CD4-positive, alpha-beta T cell (primary cell): ENCODE measurements around the gene MPIG6B. TPM values are rescaled to one million over a fixed set of nuclear protein-coding genes. Genes with fewer than 3 reads are reported as not detected.

ENCODE experiments used
- ATAC-seq: fragments of 200-7000 bp; cut with Tn5 transposase; one replicate; pipeline ENCODE4 v1.10.0; 2022; ENCODE audit warnings: mild to moderate bottlenecking; ENCODE audit not compliant: poor library complexity
- CTCF ChIA-PET: fragments of 350-600 bp; sonication (Branson Sonifier 250); formaldehyde crosslinking; loops from one replicate; lab custom pipeline; 2021; ENCODE audit warnings: antibody characterized with exemption, inconsistent platforms; lab: Charles Lee
- POLR2A ChIA-PET: fragments of 350-600 bp; sonication (Branson Sonifier 250); formaldehyde crosslinking; loops from one replicate; lab custom pipeline; 2021; ENCODE audit warnings: antibody characterized with exemption, inconsistent platforms; lab: Charles Lee
- DNase-seq, 14 experiments: peaks; one replicate each; pipeline ENCODE4 v3.0.0-alpha.2; 2013 to 2020; ENCODE audit warnings: mixed read lengths in 2 of 14
- H3K27ac ChIP-seq, 2 donors: one replicate each; pipeline versions ENCODE4 v1.5.1 to v1.7.0; 2013; ENCODE audit warnings: low read length in 2 of 2, low read depth in 1 of 2, mild to moderate bottlenecking in 1 of 2
- H3K27me3 ChIP-seq, 2 experiments: 1 replicate in 1 of 2; 2 replicates in 1 of 2; pipeline versions ENCODE4 v1.6.1 to v1.7.0; 2013; ENCODE audit warnings: low read length in 2 of 2, control low read depth in 1 of 2, mild to moderate bottlenecking in 1 of 2, moderate library complexity in 1 of 2; ENCODE audit not compliant: insufficient read depth in 2 of 2, control insufficient read depth in 1 of 2
- H3K36me3 ChIP-seq: one replicate; pipeline ENCODE4 v1.6.1; 2013; ENCODE audit warnings: low read length, control low read depth; ENCODE audit not compliant: insufficient read depth
- H3K4me1 ChIP-seq: one replicate; pipeline ENCODE4 v1.6.1; 2013; ENCODE audit warnings: low read length, control low read depth; ENCODE audit not compliant: insufficient read depth
- H3K4me3 ChIP-seq: one replicate; pipeline ENCODE4 v1.5.1; 2013; ENCODE audit warnings: mild to moderate bottlenecking, low read length, moderate library complexity
- H3K9me3 ChIP-seq, 2 experiments: 1 replicate in 1 of 2; 2 replicates in 1 of 2; pipeline versions ENCODE4 v1.6.1 to v1.7.0; 2013; ENCODE audit warnings: low read length in 2 of 2, mild to moderate bottlenecking in 2 of 2, control low read depth in 1 of 2, moderate library complexity in 1 of 2; ENCODE audit not compliant: control insufficient read depth in 1 of 2, insufficient read depth in 1 of 2
- H3K27ac Mint-ChIP-seq: one replicate; pipeline ENCODE4 v1.8.0; 2020; ENCODE audit warnings: mixed read lengths
- H3K27me3 Mint-ChIP-seq: one replicate; pipeline ENCODE4 v1.8.0; 2021; ENCODE audit warnings: mixed read lengths
- H3K36me3 Mint-ChIP-seq: one replicate; pipeline ENCODE4 v1.8.0; 2021; ENCODE audit warnings: low read depth, mixed read lengths
- H3K4me1 Mint-ChIP-seq: one replicate; pipeline ENCODE4 v1.8.0; 2021; ENCODE audit warnings: low read depth, mixed read lengths
- H3K4me3 Mint-ChIP-seq: one replicate; pipeline ENCODE4 v1.8.0; 2020; ENCODE audit warnings: mild to moderate bottlenecking, mixed read lengths
- H3K9me3 Mint-ChIP-seq: one replicate; pipeline ENCODE4 v1.8.0; 2020; ENCODE audit warnings: mixed read lengths
- intact Hi-C, 2 experiments: fragments of 100-400 bp; cut with DNase I in 1 of 2; cut with micrococcal nuclease in 1 of 2; formaldehyde crosslinking; loops; one replicate each; pipeline versions ENCODE4 v1.15.1 to v1.9.0; 2023 to 2025; cut with DNase I, micrococcal nuclease
- total RNA-seq, 174 experiments: library from RNA in 2 of 174; stranded (reverse) in 2 of 174; gene quantifications; one replicate each; pipeline ENCODE4 v1.2.3 and lab custom pipeline; 2021 to 2026
- TF ChIP-seq, protein P1 (sequence below): fragments of 200-600 bp; IDR thresholded peaks from one replicate; pipeline ENCODE4 v1.8.0; 2022; ENCODE audit warnings: antibody characterized with exemption, mild to moderate bottlenecking

The MPIG6B gene
- total RNA-seq, 2 experiments from 2014 or later = 0.11 to 0.17 TPM

DNA sequence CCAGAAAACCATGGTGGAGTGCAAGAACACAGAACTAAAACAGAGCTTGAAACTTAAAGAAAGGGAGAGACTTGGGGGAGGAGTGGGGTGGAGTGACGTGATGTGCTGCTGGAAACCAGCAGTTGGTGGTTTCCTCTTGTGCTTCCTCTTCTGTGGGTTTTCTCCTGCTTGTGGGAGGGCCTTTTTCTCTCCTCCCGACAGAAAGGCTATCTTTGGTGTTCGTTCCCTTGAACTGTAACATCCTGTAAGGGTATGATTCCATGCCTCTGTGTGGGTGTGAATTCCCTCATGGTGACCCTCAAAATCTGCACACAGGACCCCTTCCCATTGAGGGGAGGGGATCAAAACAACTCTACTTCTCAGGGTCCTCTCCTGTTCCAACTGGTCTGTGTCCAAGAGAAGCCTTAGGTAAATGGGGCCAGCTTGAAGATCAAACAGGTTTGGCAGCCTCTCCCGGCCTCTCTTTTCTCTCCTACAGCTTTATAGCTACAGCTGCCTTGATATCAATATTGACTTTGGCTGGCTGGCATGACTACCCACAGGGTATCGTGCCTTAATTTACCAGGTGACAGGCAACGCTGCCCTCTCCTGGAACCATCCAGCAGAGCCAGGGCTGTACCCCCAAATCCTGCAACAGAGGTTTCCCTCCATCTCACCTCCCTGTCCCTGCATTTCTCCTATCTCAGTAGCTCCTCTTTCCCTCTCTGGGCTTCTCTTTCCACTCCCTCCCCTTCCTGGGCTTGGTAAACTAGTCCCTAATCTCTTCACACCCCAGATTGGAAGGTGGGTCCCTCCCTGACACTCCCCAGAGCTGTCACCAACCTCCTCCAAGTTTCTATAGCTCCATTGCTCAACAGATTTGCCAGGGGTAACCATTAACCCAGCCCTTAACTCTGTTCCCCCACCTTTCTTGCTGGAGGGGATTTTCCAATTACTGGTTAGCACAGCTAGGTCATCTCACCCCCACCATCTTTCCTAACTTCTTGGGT is 15.1 kb downstream of the MPIG6B start:
- peak overlapping the region; percentile 28 for H3K4me3 ChIP-seq
- ATAC-seq = peak; percentile 52
- ChIA-PET CTCF (interaction anchor here (0.6 to 4.9 kb wide), 15 partner anchors 11 to 539 kb away, joined by 3 to 41 read pairs (median 5); partner anchors contain the start of genes DDAH2, LSM2, LY6G5C and VARS1), POLR2A (interaction anchor here (0.6 to 2.8 kb wide), 23 partner anchors 8 to 1234 kb away, joined by 3 to 21 read pairs (median 5); partner anchors contain the start of genes ABHD16A, BAG6, DDAH2 and DXO)
- DNase-seq = peak; percentile 40 to 92 (median 56)
- peaks cover 10% of the 10 kb centered on the region for H3K36me3 ChIP-seq
- H3K4me1 ChIP-seq = peaks cover 69% of the 10 kb centered on the region
- intact Hi-C loops = loop anchor here (1.0 to 5.0 kb wide), 6 partner anchors 9 to 79 kb away; partner anchors contain the start of genes ABHD16A (in 2 of the 2), VARS1 (in 2 of the 2), DDAH2 (in 1 of the 2) and HSPA1A (in 1 of the 2)
- H3K27ac Mint-ChIP-seq = peak overlapping the region; percentile 85
- no peaks in the 10 kb centered on the region for H3K9me3 ChIP-seq
- no peaks in the 10 kb centered on the region for H3K27me3 Mint-ChIP-seq
- H3K4me3 Mint-ChIP-seq = peak overlapping the region; percentile 90
- H3K27me3 ChIP-seq = no peaks in the 10 kb centered on the region
- peak overlapping the region; percentile 62 to 76 for H3K27ac ChIP-seq
- peaks cover 41% of the 10 kb centered on the region for H3K36me3 Mint-ChIP-seq
- H3K9me3 Mint-ChIP-seq = no peaks in the 10 kb centered on the region
- TF ChIP-seq, protein P1, sequence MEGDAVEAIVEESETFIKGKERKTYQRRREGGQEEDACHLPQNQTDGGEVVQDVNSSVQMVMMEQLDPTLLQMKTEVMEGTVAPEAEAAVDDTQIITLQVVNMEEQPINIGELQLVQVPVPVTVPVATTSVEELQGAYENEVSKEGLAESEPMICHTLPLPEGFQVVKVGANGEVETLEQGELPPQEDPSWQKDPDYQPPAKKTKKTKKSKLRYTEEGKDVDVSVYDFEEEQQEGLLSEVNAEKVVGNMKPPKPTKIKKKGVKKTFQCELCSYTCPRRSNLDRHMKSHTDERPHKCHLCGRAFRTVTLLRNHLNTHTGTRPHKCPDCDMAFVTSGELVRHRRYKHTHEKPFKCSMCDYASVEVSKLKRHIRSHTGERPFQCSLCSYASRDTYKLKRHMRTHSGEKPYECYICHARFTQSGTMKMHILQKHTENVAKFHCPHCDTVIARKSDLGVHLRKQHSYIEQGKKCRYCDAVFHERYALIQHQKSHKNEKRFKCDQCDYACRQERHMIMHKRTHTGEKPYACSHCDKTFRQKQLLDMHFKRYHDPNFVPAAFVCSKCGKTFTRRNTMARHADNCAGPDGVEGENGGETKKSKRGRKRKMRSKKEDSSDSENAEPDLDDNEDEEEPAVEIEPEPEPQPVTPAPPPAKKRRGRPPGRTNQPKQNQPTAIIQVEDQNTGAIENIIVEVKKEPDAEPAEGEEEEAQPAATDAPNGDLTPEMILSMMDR = no peak
- H3K4me1 Mint-ChIP-seq = peaks cover 77% of the 10 kb centered on the region

DNA sequence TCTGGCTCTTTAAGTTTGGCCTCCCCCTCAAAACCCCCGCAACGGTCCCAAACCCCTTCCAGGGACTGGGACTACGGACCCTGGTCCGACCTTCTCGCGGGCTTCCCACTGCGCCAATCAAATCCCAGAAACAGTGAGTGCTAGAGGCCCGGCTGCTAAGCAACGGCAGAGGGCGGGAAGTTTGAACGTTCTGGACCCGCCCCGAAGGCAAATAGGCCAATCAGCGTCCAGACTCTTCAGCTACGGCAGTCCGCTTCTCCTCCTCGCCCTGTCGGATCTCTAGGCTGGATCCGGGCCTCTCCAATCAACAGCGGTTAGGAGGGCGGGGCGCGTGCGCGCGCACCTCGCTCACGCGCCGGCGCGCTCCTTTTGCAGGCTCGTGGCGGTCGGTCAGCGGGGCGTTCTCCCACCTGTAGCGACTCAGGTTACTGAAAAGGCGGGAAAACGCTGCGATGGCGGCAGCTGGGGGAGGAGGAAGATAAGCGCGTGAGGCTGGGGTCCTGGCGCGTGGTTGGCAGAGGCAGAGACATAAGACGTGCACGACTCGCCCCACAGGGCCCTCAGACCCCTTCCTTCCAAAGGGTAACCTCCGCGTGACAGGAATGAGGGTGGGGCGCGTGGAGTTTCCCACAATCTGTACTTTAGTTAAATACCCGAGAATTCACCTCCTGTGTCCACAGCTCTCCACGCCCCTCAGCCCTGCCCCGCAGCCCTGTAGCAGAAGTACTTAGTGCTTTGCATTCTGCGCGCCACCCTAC is 16.6 kb downstream of the MPIG6B start, which contains the start of gene MSH5:
Gene MSH5, plus strand, starts transcription at position 367 of the 758 bp plus-strand sequence. CDS start 462 bp downstream, outside the sequence.
- Mint-ChIP-seq H3K4me3 (peak within 1 kb of the TSS; percentile 90), H3K27me3 (no peaks in the 10 kb centered on the region), H3K36me3 (peaks cover 27% of the 10 kb centered on the region), H3K9me3 (no peaks in the 10 kb centered on the region), H3K4me1 (peaks cover 61% of the 10 kb centered on the region), H3K27ac (peak within 1 kb of the TSS; percentile 85)
- Histone ChIP-seq H3K36me3 (no peaks in the 10 kb centered on the region), H3K9me3 (no peaks in the 10 kb centered on the region), H3K4me1 (peaks cover 53% of the 10 kb centered on the region), H3K27ac (peak within 1 kb of the TSS; percentile 38 to 58), H3K27me3 (no peaks in the 10 kb centered on the region), H3K4me3 (peak within 1 kb of the TSS; percentile 87)
- peak; percentile 85 to 98 (median 93) for DNase-seq
- CTCF ChIA-PET = interaction anchor here (0.7 to 4.9 kb wide), 9 partner anchors 12 to 90 kb away, joined by 3 to 41 read pairs (median 6); partner anchors contain the start of genes DDAH2, LSM2 and VARS1
- POLR2A ChIA-PET = interaction anchor here (0.7 to 2.8 kb wide), 17 partner anchors 10 to 232 kb away, joined by 3 to 21 read pairs (median 5); partner anchors contain the start of genes ABHD16A, BAG6, DDAH2 and DXO
- ATAC-seq = peak; percentile 85
- TF ChIP-seq, protein P1 = no peak
- intact Hi-C loops = loop anchor here (2.0 to 5.0 kb wide), 5 partner anchors 33 to 77 kb away; partner anchors contain the start of genes ABHD16A (in 2 of the 2), VARS1 (in 2 of the 2), HSPA1A (in 1 of the 2) and HSPA1L (in 1 of the 2)
